WTC11 (cell line): ENCODE data around the gene MAN2B1. TPM values are rescaled to one million over a fixed set of nuclear protein-coding genes. Genes with fewer than 3 reads are reported as not detected.
"Not testable (repeated sequence)": the region's sequence is repeated elsewhere in the genome, so short reads cannot be mapped to it uniquely, and the experiment has no call there.

Source experiments
- ATAC-seq: fragments of 200-7000 bp; cut with Tn5 transposase; 2 replicates; pipeline ENCODE4 v1.10.0; 2021; ENCODE audit warnings: mild to moderate bottlenecking, moderate library complexity
- CTCF ChIA-PET: fragments of 300-600 bp; sonication (Branson Sonifier 250); formaldehyde crosslinking; loops from one replicate; lab custom pipeline; 2021; ENCODE audit warnings: antibody characterized with exemption; lab: Charles Lee
- POLR2A ChIA-PET: fragments of 350-600 bp; sonication (Branson Sonifier 250); formaldehyde crosslinking; loops from one replicate; lab custom pipeline; 2021; ENCODE audit warnings: antibody characterized with exemption; lab: Charles Lee
- DNase-seq: peaks from one replicate; pipeline ENCODE4 v3.0.0; 2021; ENCODE audit warnings: low spot score
- H3K27ac Mint-ChIP-seq: 2 replicates; pipeline ENCODE4 v1.8.0; 2021; ENCODE audit warnings: mixed read lengths
- H3K27me3 Mint-ChIP-seq: 2 replicates; pipeline ENCODE4 v1.8.0; 2021; ENCODE audit warnings: low read depth, mild to moderate bottlenecking, moderate library complexity, mixed read lengths
- H3K36me3 Mint-ChIP-seq: 2 replicates; pipeline ENCODE4 v1.8.0; 2021; ENCODE audit warnings: mixed read lengths
- H3K4me1 Mint-ChIP-seq: 2 replicates; pipeline ENCODE4 v1.8.0; 2022; ENCODE audit warnings: mixed read lengths
- H3K4me3 Mint-ChIP-seq: 2 replicates; pipeline ENCODE4 v1.8.0; 2021; ENCODE audit warnings: mild to moderate bottlenecking, moderate library complexity, mixed read lengths
- H3K9me3 Mint-ChIP-seq: 2 replicates; pipeline ENCODE4 v1.8.0; 2021; ENCODE audit warnings: mixed read lengths
- CBFB ChIP-seq: sonication (generic); formaldehyde crosslinking; IDR thresholded peaks from 2 replicates; pipeline ENCODE4 v1.8.1; 2022; ENCODE audit warnings: mild to moderate bottlenecking, low read depth, missing genetic modification reagents
- CREM ChIP-seq: sonication (generic); formaldehyde crosslinking; IDR thresholded peaks from 2 replicates; pipeline ENCODE4 v1.8.1; 2022; ENCODE audit warnings: mild to moderate bottlenecking, missing genetic modification reagents, moderate library complexity
- FOXJ3 ChIP-seq: sonication (generic); formaldehyde crosslinking; IDR thresholded peaks from 2 replicates; pipeline ENCODE4 v1.9.0; 2021; ENCODE audit warnings: missing genetic modification reagents, mild to moderate bottlenecking, borderline replicate concordance
- JUN ChIP-seq: sonication (generic); formaldehyde crosslinking; IDR thresholded peaks from 2 replicates; pipeline ENCODE4 v1.8.0; 2023; ENCODE audit warnings: mild to moderate bottlenecking, missing genetic modification reagents
- MXD4 ChIP-seq: fragments of 250-450 bp; sonication (Bioruptor Pico); IDR thresholded peaks from 2 replicates; pipeline ENCODE4 v1.8.0; 2021; ENCODE audit warnings: mild to moderate bottlenecking, moderate library complexity, borderline replicate concordance
- NFE2L1 ChIP-seq: sonication (generic); formaldehyde crosslinking; IDR thresholded peaks from 2 replicates; pipeline ENCODE4 v1.8.1; 2023; ENCODE audit warnings: missing genetic modification reagents
- SOX15 ChIP-seq: fragments of 250-450 bp; sonication (Bioruptor Pico); IDR thresholded peaks from 2 replicates; pipeline ENCODE4 v1.9.0; 2021; ENCODE audit warnings: mild to moderate bottlenecking
- TEAD1 ChIP-seq: sonication (generic); formaldehyde crosslinking; IDR thresholded peaks from 2 replicates; pipeline ENCODE4 v1.8.0; 2022; ENCODE audit warnings: mild to moderate bottlenecking, missing genetic modification reagents
- TEAD4 ChIP-seq: sonication (generic); formaldehyde crosslinking; IDR thresholded peaks from 2 replicates; pipeline ENCODE4 v1.8.0; 2022; ENCODE audit warnings: mild to moderate bottlenecking, missing genetic modification reagents
- total RNA-seq: library from RNA; stranded (reverse); gene quantifications from 3 replicates; pipeline ENCODE4 v1.2.3, GENCODE V29; 2021
- TF ChIP-seq, protein P1 (sequence below): sonication (generic); formaldehyde crosslinking; IDR thresholded peaks from 2 replicates; pipeline ENCODE4 v1.8.0; 2022; ENCODE audit warnings: mild to moderate bottlenecking, missing genetic modification reagents
- TF ChIP-seq, protein P2 (sequence below): fragments of 250-450 bp; sonication (Bioruptor Pico); IDR thresholded peaks from 2 replicates; pipeline ENCODE4 v1.9.0; 2021; ENCODE audit warnings: mild to moderate bottlenecking, borderline replicate concordance
- TF ChIP-seq, protein P3 (sequence below): fragments of 250-450 bp; sonication (Bioruptor Pico); IDR thresholded peaks from 2 replicates; pipeline ENCODE4 v2.1.2; 2022; ENCODE audit warnings: mild to moderate bottlenecking, moderate library complexity
- TF ChIP-seq, protein P4 (sequence below): sonication (generic); formaldehyde crosslinking; IDR thresholded peaks from 2 replicates; pipeline ENCODE4 v1.8.0; 2022; ENCODE audit warnings: missing genetic modification reagents
- TF ChIP-seq, protein P5 (sequence below): sonication (generic); formaldehyde crosslinking; IDR thresholded peaks from 2 replicates; pipeline ENCODE4 v1.8.0; 2022; ENCODE audit warnings: mild to moderate bottlenecking, missing genetic modification reagents

The MAN2B1 gene
- total RNA-seq, 1 experiment from 2014 or later: 73.4 TPM

DNA sequence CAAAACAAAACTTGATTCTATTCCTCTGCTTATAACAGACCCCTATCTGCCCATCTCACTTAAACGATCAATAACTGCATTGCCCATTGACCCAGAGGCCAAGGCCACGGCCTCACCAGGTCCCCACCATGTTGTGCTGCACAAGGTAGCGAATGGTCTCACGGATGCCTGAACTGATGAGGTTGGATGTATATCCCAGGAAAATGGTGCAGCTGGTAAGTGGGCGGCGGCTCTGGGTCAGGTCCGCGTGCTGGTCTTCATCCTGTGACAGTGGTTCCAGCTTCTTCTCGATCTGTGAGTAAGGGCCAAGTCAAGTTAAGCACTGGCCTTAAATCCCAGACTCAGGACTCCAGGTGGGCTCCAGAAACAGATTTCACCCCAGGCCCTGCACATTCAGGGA lies 13.5 kb upstream of the MAN2B1 start (continued):
- TF ChIP-seq, protein P1, sequence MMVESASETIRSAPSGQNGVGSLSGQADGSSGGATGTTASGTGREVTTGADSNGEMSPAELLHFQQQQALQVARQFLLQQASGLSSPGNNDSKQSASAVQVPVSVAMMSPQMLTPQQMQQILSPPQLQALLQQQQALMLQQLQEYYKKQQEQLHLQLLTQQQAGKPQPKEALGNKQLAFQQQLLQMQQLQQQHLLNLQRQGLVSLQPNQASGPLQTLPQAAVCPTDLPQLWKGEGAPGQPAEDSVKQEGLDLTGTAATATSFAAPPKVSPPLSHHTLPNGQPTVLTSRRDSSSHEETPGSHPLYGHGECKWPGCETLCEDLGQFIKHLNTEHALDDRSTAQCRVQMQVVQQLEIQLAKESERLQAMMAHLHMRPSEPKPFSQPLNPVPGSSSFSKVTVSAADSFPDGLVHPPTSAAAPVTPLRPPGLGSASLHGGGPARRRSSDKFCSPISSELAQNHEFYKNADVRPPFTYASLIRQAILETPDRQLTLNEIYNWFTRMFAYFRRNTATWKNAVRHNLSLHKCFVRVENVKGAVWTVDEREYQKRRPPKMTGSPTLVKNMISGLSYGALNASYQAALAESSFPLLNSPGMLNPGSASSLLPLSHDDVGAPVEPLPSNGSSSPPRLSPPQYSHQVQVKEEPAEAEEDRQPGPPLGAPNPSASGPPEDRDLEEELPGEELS (CRISPR knock-in tag): no peak
- no peak for TF ChIP-seq NFE2L1 (CRISPR knock-in tag)
- no peak for TF ChIP-seq MXD4
- no peak for TF ChIP-seq TEAD4
- no peak for TF ChIP-seq CBFB (CRISPR knock-in tag)
- no peak for TF ChIP-seq CREM
- TF ChIP-seq, all 79 proteins: peak for 0

DNA sequence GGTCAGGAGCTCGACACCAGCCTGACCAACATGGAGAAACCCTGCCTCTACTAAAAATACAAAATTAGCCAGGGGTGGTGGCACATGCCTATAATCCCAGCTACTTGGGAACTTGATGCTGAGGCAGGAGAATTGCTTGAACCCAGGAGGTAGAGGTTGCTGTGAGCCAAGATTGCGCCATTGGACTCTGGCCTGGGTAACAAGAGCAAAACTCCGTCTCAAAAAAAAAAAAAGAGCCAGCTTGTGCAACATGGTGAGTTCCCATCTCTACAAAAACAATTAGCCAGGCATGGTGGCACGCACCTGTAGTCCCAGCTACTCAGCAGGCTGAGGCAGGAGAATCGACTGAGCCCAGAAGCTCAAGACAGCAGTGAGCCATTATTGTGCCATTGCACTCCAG lies 11.5 kb upstream of the MAN2B1 start:
- H3K36me3 Mint-ChIP-seq: peaks cover 52% of the 10 kb centered on the region
- DNase-seq, H3K27me3 Mint-ChIP-seq, H3K27ac Mint-ChIP-seq, H3K9me3 Mint-ChIP-seq, ATAC-seq, H3K4me1 Mint-ChIP-seq, H3K4me3 Mint-ChIP-seq: not testable (repeated sequence)
- CTCF ChIA-PET: interaction anchor here (0.5 to 2.4 kb wide), 4 partner anchors 21 to 67 kb away, joined by 4 to 7 read pairs (median 6); partner anchors contain the start of genes ZNF490 and ZNF791
- POLR2A ChIA-PET: interaction anchor here (0.6 kb wide), 1 partner anchor 289 kb away, joined by 6 read pairs; no protein-coding TSS in a partner anchor

DNA sequence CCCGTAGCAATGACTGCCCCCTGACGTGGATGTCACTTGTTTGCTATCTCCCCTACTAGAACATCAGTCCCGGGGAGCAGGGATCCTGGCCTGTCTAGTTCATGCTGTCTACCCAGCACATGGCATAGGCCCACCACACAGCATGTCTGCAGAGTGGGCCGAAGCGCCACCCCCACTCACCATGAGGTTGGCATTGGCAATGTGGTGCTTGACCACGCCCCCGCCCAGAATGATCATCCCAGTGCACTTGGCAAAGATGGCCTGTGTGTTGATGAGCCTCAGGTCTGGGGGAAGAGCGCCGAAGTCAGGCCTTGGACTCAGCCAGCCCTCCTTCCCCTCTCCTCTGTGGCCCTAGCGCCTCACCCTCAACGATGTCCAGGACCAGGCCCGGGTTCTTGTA lies 10.4 kb upstream of the MAN2B1 start:
- H3K27ac Mint-ChIP-seq: no peak overlapping the region

More for the DNA sequence above, 10.4 kb upstream of the MAN2B1 start:
- peaks cover 6% of the 10 kb centered on the region; the same call in 1 of the 2 replicates for H3K4me1 Mint-ChIP-seq
- ChIA-PET CTCF (interaction anchor here (0.6 to 2.4 kb wide), 13 partner anchors 11 to 171 kb away, joined by 3 to 12 read pairs (median 4); partner anchors contain the start of genes GET3, MAN2B1, THSD8 and WDR83), POLR2A (no interaction called here)
- no peak overlapping the region for H3K4me3 Mint-ChIP-seq
- H3K36me3 Mint-ChIP-seq: peaks cover 59% of the 10 kb centered on the region
- no peaks in the 10 kb centered on the region for H3K27me3 Mint-ChIP-seq
- DNase-seq (no peak), ATAC-seq (no peak)
- no peak for TF ChIP-seq TEAD1 (CRISPR knock-in tag)
- TF ChIP-seq, protein P2, sequence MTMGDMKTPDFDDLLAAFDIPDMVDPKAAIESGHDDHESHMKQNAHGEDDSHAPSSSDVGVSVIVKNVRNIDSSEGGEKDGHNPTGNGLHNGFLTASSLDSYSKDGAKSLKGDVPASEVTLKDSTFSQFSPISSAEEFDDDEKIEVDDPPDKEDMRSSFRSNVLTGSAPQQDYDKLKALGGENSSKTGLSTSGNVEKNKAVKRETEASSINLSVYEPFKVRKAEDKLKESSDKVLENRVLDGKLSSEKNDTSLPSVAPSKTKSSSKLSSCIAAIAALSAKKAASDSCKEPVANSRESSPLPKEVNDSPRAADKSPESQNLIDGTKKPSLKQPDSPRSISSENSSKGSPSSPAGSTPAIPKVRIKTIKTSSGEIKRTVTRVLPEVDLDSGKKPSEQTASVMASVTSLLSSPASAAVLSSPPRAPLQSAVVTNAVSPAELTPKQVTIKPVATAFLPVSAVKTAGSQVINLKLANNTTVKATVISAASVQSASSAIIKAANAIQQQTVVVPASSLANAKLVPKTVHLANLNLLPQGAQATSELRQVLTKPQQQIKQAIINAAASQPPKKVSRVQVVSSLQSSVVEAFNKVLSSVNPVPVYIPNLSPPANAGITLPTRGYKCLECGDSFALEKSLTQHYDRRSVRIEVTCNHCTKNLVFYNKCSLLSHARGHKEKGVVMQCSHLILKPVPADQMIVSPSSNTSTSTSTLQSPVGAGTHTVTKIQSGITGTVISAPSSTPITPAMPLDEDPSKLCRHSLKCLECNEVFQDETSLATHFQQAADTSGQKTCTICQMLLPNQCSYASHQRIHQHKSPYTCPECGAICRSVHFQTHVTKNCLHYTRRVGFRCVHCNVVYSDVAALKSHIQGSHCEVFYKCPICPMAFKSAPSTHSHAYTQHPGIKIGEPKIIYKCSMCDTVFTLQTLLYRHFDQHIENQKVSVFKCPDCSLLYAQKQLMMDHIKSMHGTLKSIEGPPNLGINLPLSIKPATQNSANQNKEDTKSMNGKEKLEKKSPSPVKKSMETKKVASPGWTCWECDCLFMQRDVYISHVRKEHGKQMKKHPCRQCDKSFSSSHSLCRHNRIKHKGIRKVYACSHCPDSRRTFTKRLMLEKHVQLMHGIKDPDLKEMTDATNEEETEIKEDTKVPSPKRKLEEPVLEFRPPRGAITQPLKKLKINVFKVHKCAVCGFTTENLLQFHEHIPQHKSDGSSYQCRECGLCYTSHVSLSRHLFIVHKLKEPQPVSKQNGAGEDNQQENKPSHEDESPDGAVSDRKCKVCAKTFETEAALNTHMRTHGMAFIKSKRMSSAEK (CRISPR knock-in tag): no peak
- TF ChIP-seq, protein P3, sequence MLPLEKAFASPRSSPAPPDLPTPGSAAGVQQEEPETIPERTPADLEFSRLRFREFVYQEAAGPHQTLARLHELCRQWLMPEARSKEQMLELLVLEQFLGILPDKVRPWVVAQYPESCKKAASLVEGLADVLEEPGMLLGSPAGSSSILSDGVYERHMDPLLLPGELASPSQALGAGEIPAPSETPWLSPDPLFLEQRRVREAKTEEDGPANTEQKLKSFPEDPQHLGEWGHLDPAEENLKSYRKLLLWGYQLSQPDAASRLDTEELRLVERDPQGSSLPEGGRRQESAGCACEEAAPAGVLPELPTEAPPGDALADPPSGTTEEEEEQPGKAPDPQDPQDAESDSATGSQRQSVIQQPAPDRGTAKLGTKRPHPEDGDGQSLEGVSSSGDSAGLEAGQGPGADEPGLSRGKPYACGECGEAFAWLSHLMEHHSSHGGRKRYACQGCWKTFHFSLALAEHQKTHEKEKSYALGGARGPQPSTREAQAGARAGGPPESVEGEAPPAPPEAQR (CRISPR knock-in tag): no peak
- TF ChIP-seq, protein P4, sequence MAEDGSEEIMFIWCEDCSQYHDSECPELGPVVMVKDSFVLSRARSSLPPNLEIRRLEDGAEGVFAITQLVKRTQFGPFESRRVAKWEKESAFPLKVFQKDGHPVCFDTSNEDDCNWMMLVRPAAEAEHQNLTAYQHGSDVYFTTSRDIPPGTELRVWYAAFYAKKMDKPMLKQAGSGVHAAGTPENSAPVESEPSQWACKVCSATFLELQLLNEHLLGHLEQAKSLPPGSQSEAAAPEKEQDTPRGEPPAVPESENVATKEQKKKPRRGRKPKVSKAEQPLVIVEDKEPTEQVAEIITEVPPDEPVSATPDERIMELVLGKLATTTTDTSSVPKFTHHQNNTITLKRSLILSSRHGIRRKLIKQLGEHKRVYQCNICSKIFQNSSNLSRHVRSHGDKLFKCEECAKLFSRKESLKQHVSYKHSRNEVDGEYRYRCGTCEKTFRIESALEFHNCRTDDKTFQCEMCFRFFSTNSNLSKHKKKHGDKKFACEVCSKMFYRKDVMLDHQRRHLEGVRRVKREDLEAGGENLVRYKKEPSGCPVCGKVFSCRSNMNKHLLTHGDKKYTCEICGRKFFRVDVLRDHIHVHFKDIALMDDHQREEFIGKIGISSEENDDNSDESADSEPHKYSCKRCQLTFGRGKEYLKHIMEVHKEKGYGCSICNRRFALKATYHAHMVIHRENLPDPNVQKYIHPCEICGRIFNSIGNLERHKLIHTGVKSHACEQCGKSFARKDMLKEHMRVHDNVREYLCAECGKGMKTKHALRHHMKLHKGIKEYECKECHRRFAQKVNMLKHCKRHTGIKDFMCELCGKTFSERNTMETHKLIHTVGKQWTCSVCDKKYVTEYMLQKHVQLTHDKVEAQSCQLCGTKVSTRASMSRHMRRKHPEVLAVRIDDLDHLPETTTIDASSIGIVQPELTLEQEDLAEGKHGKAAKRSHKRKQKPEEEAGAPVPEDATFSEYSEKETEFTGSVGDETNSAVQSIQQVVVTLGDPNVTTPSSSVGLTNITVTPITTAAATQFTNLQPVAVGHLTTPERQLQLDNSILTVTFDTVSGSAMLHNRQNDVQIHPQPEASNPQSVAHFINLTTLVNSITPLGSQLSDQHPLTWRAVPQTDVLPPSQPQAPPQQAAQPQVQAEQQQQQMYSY (CRISPR knock-in tag): no peak
- no peak for TF ChIP-seq JUN (CRISPR knock-in tag)
- TF ChIP-seq FOXJ3: no peak
- TF ChIP-seq SOX15: no peak
- TF ChIP-seq, protein P5, sequence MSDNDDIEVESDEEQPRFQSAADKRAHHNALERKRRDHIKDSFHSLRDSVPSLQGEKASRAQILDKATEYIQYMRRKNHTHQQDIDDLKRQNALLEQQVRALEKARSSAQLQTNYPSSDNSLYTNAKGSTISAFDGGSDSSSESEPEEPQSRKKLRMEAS (CRISPR knock-in tag): no peak
- no peak for TF ChIP-seq NFE2L1 (CRISPR knock-in tag)
- H3K9me3 Mint-ChIP-seq: no peaks in the 10 kb centered on the region
